Ovary (tissue), 3 donors: ENCODE data around the gene ZNF208.

Source experiments
- CTCF ChIP-seq, 3 donors: fragments of 450-650 bp in 2 of 3; fragments of 200-600 bp in 1 of 3; IDR thresholded peaks; one replicate each; pipeline versions ENCODE4 v1.5.1 to v1.8.0; 2016 to 2022; ENCODE audit warnings: antibody characterized with exemption in 3 of 3, mild to moderate bottlenecking in 1 of 3
- EP300 ChIP-seq: sonication (generic); formaldehyde crosslinking; IDR thresholded peaks from one replicate; pipeline ENCODE4 v1.6.1; 2017; ENCODE audit warnings: antibody characterized with exemption
- donor health status: DM: no; HTN: no; CAD: no.

GRCh38 chr19:21934131-21934530, 76.6 kb downstream of the ZNF208 start:
- no peak for TF ChIP-seq CTCF (IDR thresholded peaks at IDR 0.05)
- no peak for TF ChIP-seq EP300
